GM12875 (cell line): Measurements from ENCODE around the gene NT5DC4.

Experiments used
- H3K4me3 ChIP-seq: one replicate; pipeline ENCODE4 v1.5.1; 2011; ENCODE audit warnings: low read depth, low read length, control low read depth
- CTCF ChIP-seq: IDR thresholded peaks from 2 replicates; pipeline ENCODE4 v1.5.1; 2011; ENCODE audit warnings: low read depth, mild to moderate bottlenecking, control low read depth, inconsistent platforms, low read length, moderate library complexity, borderline replicate concordance; ENCODE audit not compliant: insufficient read depth

Gene NT5DC4

GRCh38 chr2:112767693-112768330 is 47.0 kb downstream of the NT5DC4 start:
- H3K4me3 ChIP-seq: no peak overlapping the region
- no peak for TF ChIP-seq CTCF

DNA sequence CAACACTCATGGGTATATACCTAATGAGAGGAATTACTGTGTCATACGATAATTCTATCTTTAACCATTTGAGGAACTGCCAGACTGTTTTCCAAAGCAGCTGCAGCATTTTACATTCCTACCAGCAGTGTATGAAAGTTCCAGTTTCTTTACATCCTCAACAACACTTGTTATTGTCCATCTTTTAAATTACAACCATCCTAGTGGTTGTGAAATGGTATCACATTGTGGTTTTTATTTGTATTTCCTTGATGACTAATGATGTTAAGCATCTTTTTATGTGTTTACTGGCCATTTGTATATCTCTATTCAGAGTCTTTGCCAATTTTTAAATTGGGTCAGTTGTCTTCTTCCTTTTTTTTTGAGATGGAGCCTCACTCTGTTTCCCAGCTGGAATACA is 47.6 kb downstream of the NT5DC4 start:
- TF ChIP-seq CTCF: no peak
- H3K4me3 ChIP-seq: no peak overlapping the region

GRCh38 chr2:112772322-112772721 is 51.5 kb downstream of the NT5DC4 start:
- no peak overlapping the region for H3K4me3 ChIP-seq
- no peak for TF ChIP-seq CTCF

DNA sequence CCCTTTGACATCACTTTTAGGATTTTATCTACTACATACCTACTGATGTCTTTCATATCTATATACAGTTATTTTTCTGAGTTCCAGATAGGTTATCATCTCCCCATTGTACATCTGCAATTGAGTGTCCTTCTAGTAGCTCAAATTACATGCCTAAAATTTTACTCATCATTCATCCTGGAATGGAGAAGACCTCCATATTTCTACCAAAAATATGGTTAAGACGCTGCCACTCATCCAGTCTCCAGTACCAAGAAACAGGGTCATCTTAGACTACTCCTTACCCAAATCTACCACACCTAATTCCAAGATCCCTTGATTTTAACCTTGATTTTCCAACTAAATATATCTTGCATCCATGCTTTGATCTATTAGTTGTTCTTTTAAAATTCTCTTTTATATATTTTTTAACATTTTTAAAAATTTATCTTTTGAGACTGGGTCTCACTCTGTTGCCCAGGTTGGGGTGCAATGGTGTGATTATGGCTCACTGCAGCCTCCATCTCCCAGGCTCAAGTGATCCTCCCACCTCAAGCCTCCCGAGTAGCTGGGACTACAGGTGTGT is 52.2 kb downstream of the NT5DC4 start:
- no peak for TF ChIP-seq CTCF
- no peak overlapping the region for H3K4me3 ChIP-seq

- no peak for TF ChIP-seq CTCF
- H3K4me3 ChIP-seq: no peak overlapping the region
These were observed 52.7 kb downstream of the NT5DC4 start for GRCh38 chr2:112773556-112773955.

DNA sequence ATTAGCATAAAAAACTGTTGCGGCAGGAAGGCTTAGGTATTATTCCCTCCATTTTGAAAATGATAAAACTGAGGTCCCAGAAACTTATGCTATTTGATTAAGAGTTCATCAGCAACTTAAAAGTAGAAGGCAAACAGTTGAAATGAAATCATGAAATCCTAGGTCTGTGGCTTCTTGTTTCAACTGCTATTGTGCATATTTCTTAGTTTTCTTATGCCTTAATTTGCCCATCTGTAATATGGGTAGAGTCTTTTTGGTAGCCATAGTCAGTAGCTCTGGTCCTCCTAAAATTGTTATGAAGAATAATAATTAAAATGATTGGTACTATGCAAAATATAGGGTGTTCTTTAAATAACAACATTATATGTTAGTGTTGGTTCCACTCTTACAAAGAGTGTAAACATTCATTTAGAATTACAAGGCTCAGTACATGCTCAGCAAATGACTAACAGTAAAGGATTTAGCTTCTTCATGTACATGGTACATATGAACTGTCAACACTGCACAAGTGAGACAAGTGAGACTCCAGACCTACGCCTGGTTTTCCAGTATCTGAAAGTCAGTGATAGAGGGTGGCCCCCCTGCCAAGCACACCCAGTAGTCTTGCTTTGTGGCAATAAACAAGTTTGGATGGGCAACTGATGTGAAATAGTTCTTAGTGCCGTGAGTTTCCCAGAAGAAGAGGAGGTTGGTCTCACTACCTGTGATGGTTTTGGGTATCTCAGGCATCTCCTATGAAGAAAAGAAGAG is 53.9 kb downstream of the NT5DC4 start:
- no peak for TF ChIP-seq CTCF
- H3K4me3 ChIP-seq: no peak overlapping the region

DNA sequence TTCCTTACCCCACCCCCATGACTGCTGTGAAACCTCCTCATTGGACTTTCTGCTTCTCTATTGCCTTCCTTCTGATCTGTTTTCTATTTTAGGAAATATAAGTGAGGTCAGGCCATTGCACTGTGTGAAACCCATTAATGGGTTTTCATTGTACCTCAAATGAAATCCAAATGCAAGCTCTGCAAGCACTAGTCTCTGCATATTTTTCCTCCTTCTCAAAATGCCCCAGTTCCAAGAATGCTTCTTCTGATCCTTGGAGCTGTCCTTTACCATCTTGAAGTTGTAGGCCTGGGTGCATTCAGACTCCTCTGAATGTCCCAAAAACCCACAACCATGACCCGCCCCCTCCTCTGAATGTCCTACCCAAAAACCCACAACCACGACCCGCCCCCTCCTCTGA is 55.3 kb downstream of the NT5DC4 start:
- no peak for TF ChIP-seq CTCF
- no peak overlapping the region for H3K4me3 ChIP-seq
